Measurements from ENCODE around the gene SLC25A21.
"Not testable (repeated sequence)": the region's sequence is repeated elsewhere in the genome, so short reads cannot be mapped to it uniquely, and the experiment has no call there.

The SLC25A21 gene

GRCh38 chr14:37088356-37089215 is 83.8 kb downstream of the SLC25A21 start:
- DNase-seq (ENCODE audit: low spot score) = no peak

GRCh38 chr14:37087520-37087919 is 84.9 kb downstream of the SLC25A21 start:
- no peak for DNase-seq (ENCODE audit: low spot score)

DNA sequence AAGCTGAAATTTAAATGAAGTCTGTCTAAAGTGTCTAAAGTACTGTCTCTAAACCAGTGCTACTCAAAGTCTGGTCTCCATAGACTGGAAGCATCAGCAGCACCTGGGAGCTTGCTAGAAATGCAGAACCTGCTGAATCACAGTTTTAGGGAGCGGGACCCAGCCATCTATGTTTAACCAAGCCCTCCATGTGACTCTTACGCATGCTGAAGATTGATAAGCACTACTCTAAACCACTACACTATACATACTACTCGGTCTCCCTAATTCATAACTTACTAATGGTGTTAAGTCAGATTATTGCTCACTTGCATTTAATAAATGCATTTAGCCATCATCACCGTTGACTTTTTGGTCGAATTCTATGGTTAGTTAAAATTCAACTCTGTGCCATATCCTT is 88.8 kb downstream of the SLC25A21 start:
- no peak for DNase-seq (ENCODE audit: low spot score)

DNA sequence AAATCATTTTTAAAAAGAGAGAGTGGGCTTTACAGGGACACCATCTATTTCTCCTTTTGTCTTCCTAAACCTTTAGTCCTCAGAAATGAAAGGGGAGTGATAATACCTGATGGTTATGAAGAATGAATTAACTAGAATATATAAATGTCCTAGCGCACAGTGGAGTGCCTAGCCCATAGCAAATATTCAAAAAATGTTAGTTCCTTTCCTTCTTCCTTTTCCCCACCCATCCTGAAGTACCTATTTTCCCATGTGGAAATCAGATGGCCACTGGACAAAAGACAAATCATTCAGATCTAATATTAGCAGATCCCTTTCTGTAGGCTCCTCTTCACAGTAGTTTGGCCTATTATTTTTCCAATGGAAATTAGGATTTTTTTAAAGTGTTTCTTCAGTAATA is 90.0 kb downstream of the SLC25A21 start:
- no peak for DNase-seq (ENCODE audit: low spot score)

DNA sequence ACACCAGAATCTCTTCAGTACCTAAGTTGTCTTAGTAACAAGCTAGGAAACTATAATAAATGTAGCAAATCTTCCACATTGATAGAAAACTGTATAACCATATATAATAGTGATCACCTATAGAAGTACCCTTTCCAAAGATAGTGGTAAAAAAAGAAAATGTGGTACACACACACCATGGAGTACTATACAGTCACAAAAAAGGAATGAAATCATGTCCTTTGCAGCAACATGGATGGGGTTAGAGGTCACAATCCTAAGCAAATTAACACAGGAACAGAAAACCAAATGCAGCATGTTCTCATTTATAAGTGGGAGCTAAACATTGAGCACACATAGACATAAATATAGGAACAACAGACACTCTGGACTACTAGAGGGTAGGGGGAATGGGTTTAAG is 90.5 kb downstream of the SLC25A21 start:
- no peak for DNase-seq (ENCODE audit: low spot score)

DNA sequence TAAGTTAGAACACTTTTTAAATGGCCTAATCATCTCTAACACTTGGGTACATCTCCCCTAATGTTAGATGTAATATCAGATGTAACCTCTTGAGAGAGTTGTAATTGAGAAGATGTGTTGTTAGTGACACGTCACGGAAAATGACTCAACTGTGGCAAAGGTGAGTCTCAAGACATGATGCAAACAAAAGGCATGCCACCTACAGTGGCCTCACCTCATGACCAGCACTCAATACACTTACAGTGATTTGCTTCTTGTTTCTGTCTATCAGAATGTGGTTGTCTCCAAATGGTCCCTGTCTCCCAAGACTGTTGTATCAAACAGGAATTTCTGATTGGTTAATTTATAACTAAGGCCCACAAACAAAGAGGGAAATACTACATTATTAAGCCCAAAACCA is 91.2 kb downstream of the SLC25A21 start:
- DNase-seq (ENCODE audit: low spot score) = no peak

DNA sequence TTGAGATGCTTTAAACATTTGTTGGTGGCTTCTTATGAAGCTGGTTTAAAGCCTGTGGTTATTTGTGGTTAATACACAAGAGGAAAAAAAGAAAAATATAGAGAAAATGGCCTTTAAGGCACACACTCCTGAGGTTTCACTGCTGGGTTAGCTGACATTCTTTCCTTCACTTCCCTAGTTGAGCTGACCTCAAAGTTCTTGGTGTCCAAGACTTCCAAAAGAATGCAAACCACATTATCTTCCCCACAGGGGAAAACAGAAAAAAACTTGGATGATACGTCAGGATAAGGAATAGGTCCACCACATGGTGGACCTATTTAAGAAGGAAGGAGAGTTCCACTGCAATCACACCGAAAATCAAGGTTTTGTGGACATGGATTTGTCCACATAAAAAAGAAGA is 94.3 kb downstream of the SLC25A21 start:
- no peak for DNase-seq (ENCODE audit: low spot score)

- not testable (repeated sequence) for DNase-seq (ENCODE audit: low spot score)
Measured at GRCh38 chr14:37074320-37074719, 98.1 kb downstream of the SLC25A21 start.

DNA sequence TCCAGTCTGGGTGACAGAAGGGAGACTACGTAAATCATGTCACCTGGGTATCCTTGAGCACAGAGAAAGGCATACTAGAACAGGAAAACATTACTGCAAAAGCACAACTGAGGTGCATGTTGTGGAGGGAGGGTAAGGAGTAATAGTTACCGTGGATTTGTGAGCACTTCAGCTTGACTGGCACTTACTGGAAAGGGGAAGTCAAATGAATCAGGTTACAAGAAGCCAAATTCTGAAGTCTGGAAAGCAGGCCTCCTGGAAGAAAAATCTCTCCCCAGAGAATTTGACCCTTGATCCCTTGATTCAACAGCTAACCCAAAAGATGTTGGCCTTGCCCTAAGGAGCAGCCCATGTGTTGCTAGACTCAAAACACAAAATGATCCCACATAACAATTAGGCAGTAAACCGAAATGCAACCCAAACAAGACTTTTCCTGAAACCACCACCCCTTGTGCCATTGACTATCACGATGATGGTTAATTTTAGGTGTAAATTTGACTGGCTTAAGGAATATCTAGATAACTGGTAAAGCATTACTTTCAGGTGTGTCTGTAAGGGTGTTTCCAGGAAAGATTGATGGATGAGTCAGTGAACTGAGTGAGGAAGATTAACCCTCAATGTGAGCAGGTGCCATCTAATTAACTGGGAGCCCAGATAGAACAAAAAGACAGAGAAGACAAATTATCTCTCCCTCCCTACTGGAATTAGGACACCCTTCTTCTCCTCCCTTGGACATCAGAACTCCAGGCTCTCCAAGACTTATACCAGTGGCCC is 108.8 kb downstream of the SLC25A21 start:
- DNase-seq (ENCODE audit: low spot score) = no peak

DNA sequence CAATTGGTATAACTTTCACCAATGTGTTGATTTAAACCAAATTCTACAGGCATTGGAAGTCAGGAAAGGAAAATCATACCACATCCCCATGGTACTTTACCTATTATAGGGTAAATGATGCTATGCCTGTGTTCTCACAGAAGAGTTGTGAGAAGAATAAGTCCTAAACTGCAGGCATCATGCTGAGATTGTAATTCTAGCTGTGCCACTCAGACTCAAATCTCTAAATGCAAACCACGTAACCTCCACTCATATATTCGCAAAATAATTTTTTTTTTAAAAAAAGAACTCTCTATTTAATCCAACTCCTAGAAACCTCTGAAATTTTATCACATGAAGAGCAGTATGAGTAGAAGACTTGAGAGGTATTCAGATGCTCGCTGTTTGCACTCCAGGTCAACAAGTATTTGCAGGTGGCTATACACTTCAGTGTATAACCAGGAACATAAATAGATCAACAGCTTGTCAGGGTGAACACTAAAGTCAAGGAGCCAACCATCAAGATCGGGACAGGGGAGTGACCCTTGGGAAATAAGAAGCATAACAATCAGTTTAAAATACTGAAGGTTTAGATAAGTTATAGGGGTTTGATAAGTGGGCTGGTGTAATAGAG is 110.1 kb downstream of the SLC25A21 start:
- no peak for DNase-seq (ENCODE audit: low spot score)

- DNase-seq (ENCODE audit: low spot score) = no peak
Measured at GRCh38 chr14:37061697-37062096, 110.7 kb downstream of the SLC25A21 start.

GRCh38 chr14:37060496-37061260 is 111.7 kb downstream of the SLC25A21 start:
- DNase-seq (ENCODE audit: low spot score) = no peak

DNA sequence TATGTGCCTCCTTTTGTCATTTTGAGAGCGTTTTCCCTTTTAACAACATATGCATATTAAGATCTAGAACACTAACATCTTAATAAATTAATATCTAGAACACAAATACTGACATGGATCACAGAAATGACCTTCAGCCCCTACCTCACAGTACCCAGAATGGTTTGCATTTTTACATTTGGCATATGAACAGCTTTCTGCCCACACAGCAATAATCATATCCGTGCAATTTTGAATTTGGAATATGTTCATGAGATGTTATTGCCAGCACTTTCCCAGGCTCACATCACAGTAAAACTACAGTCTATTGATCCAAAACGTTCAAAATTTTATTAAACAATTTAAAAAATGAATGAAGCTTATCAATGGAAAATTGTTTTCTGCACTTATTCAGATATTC is 114.6 kb downstream of the SLC25A21 start:
- DNase-seq (ENCODE audit: low spot score) = no peak

DNA sequence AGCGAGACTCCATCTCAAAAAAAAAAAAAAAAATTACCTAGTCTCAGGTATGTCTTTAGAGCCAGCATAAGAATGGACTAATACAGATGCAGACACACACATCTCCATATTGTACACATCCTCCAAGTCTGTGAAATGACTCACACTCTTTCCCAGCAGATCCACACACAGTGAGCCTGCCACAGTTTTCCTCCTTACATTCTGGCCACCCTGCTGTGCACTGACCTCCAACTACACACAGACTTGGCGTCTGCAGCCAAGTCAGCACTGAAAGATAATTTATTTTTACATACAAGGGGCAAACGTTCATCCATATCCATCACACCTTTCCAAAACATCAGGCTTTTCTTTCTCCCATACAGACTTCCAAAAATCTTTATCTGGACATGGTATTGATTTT is 115.9 kb downstream of the SLC25A21 start:
- DNase-seq (ENCODE audit: low spot score) = no peak

DNA sequence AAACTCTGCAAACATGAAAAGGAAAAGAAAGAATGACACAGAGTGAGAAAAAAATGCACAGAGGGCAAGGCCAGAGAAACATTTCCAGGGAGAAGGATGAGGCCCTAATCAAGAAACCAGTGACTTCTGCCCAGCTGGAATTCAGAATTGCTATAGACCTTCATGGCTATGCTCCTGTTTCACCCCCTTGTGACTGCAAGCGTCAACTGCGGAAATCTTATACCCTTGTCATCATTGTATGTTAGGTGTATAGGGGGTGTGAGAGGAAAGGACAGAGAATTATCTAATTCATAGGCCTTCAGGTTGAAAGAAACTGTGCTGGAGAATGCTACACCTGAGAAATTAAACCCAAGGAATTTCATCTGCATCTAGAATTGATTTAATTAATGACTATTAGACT is 117.5 kb downstream of the SLC25A21 start:
- DNase-seq (ENCODE audit: low spot score) = no peak

DNA sequence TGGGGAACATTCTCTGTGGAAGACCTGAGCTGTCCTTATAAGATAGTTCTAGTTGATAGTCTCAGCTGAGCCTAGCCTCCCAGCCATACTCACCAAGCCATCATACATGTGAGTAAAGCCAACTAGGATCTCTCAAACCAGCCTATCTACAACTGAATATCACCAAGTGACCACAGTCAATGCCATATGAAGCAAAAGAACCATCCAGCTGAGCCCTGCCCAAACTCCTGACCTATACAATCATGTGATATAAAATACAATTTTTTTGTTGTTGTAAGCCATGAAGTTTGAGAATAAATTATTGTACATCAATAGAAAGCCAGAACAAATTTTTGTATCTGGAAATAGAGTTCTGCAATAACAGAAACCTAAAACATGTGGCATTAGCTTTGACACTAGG is 118.3 kb downstream of the SLC25A21 start:
- DNase-seq (ENCODE audit: low spot score) = no peak

DNA sequence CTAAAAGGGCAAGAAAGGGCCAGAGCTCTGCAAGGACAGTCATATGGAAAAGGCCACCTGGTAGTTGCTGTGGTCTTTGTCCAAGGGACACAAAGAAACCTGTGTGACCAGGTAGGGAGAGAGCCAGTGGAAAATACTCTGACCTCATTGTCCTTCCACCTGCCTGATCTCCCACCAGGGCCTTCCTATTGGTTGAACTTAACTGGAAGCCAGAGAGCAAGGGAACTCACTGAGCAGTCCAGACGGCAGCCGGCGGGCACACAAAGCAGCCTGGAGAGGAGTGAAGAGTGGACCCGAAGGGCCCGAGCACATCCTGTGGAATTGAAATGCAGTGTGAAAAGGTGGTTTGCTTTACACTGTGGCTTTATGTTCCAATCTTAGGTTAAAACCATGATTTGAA is 120.7 kb downstream of the SLC25A21 start:
- no peak for DNase-seq (ENCODE audit: low spot score)

DNA sequence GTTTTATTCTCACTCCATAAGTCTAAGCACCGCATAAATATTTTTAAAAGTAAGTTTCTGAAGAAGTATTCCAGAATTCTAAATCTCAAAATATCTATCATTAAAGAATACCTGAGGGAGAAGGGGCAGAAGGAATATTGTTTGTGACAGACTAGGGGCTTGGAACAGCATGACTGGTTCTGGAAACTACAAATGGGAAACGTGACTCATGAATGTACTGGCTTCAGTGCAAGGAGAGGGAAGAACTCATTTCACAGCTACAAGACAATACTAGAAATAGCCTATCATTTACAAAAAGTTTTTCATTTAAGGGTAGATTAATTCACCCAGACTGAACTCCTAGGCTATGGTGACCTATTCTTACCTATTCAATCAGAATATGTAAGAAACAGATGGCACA is 121.3 kb downstream of the SLC25A21 start:
- DNase-seq (ENCODE audit: low spot score) = no peak

DNA sequence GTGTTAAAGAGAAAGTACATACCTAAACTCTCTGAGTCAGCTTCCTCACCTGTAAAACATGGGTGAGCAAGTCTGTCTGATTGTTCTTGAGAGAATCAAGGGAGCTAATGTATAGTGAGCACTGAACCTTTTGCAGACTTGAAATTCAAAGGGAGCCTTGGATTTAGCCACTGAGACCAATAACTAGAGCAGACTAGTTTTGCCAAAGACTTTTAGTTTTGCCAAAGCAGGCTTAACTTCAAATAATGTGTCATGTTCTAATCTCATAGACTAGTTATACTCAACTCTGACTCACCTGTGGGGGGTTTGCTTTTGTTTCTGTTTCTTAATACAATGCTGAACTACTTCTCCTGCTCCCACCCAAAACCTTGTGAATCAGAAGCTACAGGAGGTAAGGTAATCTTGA is 123.7 kb downstream of the SLC25A21 start:
- no peak for DNase-seq (ENCODE audit: low spot score)

GRCh38 chr14:37047996-37048395 is 124.4 kb downstream of the SLC25A21 start:
- DNase-seq (ENCODE audit: low spot score) = no peak

GRCh38 chr14:37047226-37047625 is 125.2 kb downstream of the SLC25A21 start:
- no peak for DNase-seq (ENCODE audit: low spot score)

DNA sequence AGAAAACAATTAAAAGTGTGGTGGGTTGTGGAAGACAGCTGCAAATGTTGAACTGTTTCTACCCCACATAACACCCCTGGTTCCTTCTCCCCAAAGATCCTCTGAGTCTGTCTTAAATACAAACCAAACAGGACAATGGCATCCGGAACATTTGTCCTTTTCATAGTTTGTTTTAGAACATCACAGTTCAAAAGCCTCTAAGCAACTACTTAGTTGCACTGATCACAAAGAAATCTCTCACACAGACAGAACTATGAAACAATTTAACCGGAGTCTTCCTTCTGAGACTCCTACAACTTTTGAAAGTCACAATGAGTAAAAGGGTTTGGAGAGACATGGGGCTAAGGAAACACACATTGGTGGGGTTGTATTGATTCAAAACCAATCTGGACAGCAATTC is 125.6 kb downstream of the SLC25A21 start:
- no peak for DNase-seq (ENCODE audit: low spot score)

Data from pons (tissue), 1 donor.